HG03432 (cell line): Measurements from ENCODE around the gene WDR45.
A peak's percentile ranks its signal among the peaks of the same experiment; 100 is the strongest.

Experiments
- ATAC-seq: cut with Tn5 transposase; IDR thresholded peaks from one replicate; pipeline ENCODE4 v1.9.1; 2021; ENCODE audit warnings: mild to moderate bottlenecking, moderate library complexity; ENCODE audit not compliant: unreplicated experiment

WDR45 gene

DNA sequence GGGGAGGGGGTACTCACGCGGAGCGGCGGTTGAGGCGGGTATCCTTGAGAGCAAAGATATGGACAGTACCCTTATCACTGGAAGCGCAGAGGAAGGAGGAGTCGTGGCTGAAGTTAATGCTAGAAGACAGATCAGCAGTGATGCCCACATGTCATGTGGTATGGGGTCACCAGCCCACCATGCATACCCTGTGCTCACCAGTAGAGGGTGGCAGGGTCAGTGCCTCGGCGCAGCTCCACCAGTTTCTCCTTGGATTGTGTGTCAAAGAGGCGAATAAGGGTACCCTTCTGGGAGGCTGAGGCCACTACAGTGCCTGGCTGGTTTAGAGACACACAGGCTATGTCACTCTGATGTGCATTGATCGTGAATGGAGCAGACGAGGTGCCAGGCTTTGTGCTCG is 4.3 kb downstream of the WDR45 start:
- no peak for ATAC-seq

- peak; percentile 92 for ATAC-seq
Observed at GRCh38 chrX:49073601-49074575, 5.8 kb downstream of the WDR45 start, which contains the start of gene PRAF2. TSS of gene PRAF2 (minus strand) at chrX:49074002. CDS start at chrX:49073987, 15 bp downstream.

DNA sequence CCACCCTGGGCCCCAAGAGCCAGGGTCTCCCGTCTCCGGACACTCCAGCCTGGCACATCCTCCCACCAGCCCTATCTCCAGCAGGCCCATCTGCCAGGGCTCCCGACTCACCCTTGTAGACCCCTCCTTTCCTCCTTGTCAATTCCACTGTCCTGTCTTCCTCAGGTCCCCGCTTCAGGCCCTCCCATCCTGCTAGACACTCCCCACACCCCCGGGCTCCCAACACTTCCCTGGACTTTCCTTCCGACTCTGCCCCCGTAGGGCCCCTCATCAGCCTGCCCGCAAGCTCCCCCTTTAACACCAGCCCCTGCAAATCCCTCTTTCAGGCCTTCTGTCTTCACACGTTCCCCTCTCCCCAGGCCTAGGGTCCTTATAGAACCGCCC is 7.0 kb downstream of the WDR45 start:
- no peak for ATAC-seq

GRCh38 chrX:49071877-49072711 is 7.6 kb downstream of the WDR45 start:
- no peak for ATAC-seq

DNA sequence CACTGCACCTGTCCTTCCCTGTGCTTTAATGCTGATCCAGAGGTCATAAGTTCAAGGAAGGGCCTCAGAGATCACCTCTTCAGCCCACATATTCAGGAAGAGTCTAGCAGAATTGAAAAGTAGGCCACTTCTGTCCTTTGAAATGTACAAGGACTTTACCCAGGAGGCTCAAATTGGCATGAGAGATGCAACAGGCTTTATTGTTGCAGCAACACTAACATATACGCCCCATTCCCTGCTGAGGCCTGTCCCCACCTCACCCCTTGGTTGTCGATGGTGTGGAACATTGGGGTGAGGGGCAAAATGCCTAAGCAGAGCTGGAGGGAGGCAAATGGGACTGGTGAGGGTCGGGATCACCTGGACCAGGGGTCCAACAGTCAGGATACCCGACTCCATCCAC is 8.7 kb downstream of the WDR45 start:
- no peak for ATAC-seq

- no peak for ATAC-seq
Observed at GRCh38 chrX:49069038-49069437, 10.6 kb downstream of the WDR45 start.

- ATAC-seq, result no peak
Observed at GRCh38 chrX:49067285-49068120, 12.2 kb downstream of the WDR45 start.

DNA sequence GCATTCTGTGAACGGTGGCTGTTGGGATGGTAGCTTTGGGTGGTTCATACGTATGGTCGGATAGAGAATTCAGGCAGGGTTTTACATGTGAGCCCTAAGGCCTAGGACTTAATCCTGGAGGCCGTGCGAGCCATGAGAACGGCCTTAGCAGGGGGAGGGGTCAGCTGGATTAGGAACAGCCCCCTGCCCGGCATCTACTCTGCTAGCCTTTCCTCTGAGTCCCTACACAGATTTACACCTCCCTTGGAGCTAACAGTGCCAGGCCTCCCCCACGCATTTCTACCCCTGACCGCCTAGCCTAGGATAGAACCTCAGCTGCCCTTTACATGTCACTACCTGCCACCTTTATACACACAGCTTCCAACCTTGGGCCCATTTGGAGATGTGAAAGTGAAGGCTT is 13.0 kb downstream of the WDR45 start:
- no peak for ATAC-seq

- no peak for ATAC-seq
Observed at GRCh38 chrX:49066278-49066677, 13.4 kb downstream of the WDR45 start.

DNA sequence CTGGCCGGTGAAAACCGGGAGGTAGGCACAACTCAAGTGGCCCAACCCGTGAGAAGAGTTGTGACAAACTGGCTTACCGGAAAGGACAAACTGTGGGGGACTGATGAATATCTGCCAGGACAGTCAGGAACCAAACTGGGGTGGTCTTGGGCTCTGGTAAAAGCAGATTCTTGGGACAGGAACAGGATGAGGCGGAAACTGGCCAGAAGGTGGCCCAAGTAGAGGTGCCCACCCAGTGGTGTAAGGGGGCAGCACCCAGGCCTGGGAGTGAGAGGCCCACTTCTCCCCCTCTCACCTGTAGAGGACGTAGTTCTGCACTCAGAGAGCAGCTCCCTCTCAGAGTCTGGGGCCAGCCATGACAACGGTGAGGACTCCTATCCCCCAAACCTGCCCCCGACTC is 15.0 kb downstream of the WDR45 start:
- ATAC-seq, result no peak

DNA sequence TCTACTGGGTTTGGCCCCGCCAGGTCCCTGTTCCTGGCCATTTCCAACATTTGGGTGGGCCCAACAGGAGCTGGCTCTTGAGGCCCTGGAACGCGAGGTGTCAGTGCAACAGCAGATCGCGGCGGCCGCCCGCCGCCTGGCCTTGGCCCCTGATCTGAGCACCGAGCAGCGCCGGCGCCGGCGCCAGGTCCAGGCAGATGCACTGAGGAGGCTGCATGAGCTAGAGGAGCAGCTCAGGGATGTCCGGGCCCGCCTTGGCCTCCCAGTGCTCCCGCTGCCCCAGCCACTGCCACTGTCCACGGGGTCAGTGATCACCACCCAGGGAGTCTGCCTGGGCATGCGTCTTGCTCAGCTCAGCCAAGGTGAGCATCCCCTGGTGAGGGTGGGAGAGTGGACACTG is 15.4 kb downstream of the WDR45 start:
- no peak for ATAC-seq

GRCh38 chrX:49063715-49064114 is 16.0 kb downstream of the WDR45 start:
- no peak for ATAC-seq

GRCh38 chrX:49061916-49062315 is 17.8 kb downstream of the WDR45 start:
- no peak for ATAC-seq

DNA sequence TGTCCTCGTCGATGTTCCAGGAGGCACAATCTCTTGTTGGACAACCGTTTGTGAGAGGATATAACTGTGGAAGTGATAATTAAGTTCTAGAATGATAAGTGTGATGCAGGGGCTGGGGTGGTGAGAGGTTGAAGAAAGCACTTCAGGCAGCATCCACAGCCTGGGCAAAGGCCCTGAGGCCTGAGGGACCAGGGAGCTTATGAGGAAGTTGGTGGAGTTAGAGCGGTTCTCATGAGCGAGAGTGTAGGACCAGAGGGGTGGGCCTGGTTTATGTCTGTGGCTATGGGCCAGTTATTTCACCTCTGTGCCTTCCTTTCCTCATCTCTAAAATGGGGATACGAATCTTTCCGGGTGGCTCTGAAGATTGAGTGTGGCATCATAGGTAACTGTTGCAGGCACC is 18.2 kb downstream of the WDR45 start:
- ATAC-seq, result no peak

DNA sequence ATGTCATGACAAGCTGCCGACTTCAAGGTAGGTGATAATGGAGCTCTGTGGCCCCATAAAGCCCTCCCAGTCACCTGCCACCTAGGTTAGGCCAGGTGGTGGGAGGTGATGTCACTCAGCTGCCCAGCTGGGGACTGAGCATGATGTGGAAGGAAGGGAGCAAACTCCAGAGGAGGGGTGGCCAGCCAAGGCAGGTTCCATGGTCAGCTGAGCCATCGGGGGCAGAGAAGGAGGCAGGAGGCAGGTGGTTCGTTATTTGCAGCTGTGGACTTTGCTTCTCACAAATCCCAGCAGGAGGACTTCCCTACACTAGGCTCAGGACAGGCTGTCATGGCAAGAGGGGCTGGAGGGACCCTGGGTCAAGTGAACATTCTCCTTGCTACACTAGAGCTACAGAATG is 18.8 kb downstream of the WDR45 start:
- no peak for ATAC-seq

GRCh38 chrX:49059681-49060085 is 20.0 kb downstream of the WDR45 start:
- no peak for ATAC-seq

DNA sequence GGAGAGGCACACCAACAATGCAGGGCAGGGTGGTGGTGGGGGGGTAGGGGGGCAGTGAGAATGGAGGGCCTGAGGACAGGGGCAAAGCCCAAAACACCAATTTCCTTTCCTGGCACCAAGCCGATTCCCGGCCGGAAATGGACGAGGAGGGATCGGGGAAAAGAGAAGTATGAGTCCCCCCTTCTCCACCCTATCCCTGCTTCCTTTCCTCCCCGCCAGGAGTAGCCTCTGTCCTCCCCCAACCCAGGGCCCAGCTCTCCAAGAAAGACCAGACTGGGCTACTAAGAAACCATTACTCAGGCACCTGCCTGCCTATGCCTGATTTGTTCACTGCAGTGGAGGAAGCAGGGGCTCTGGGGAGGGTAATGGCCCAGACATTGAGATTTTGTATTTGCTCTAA is 20.5 kb downstream of the WDR45 start:
- ATAC-seq, result no peak

- no peak for ATAC-seq
Observed at GRCh38 chrX:49058794-49059193, 20.9 kb downstream of the WDR45 start, which contains the start of gene CCDC120. TSS of gene CCDC120 (plus strand) at chrX:49058999. CDS start at chrX:49062042, 3,043 bp downstream.

DNA sequence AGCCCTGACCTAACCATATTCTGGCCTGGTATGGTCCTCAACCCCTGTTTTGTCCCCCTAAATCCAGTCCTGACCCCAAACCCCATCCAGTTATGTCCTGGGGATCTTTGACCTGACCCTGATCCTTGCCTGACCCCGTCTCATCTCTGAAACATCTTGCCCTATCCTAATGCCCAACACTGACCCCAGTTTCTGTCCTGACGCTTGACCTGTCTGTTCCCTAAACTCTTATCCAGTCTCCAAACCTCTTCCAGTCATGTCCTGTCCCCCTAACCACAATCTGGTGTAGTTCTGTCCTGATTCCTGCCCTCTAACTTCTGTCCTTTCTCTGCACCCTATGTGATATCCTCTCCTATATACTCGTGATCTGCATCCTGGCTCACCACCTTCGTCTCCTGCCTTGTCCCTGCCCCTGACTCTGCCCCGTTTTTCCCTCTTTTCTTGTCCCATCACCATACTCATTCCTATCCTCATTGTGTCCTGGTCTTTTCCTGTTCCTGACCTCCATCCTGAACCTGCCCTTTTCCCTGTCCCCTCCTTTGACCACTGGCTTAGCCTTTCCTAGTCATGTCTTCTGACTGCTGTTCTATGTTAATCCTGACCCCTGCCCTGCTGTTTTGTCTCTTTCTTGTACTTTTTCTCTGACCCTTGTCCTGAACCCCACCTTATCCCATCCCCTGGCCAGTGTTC is 25.5 kb downstream of the WDR45 start:
- no peak for ATAC-seq
